ENCODE data around the gene KRTAP10-3. TPM values are rescaled to one million over a fixed set of nuclear protein-coding genes. Genes with fewer than 3 reads are reported as not detected.

KRTAP10-3 gene
- total RNA-seq, 1 experiment from 2014 or later, result not detected

GRCh38 chr21:44508426-44508710, 50.2 kb downstream of the KRTAP10-3 start:
- CTCF ChIA-PET, result interaction anchor here (0.6 kb wide), 1 partner anchor 90 kb away, joined by 5 read pairs; no protein-coding TSS in a partner anchor
- no peak for DNase-seq (ENCODE audit: low read depth, low spot score)
- no peak for ATAC-seq

More at GRCh38 chr21:44508426-44508710, 50.2 kb downstream of the KRTAP10-3 start:
- in situ Hi-C loops (cut with HindIII; ENCODE audit: low pct_unique_long_range_greater_than_20kb, low sequenced_read_pairs) (no loop called here), intact Hi-C loops (cut with micrococcal nuclease; ENCODE audit: unreplicated experiment) (no loop called here)
- BruUV-seq (replicated peaks), result no TSS peak
- H3K9me3 ChIP-seq (ENCODE audit: control insufficient read depth, insufficient read depth, low read depth, low read length), result no peaks in the 10 kb centered on the region
- no peaks in the 10 kb centered on the region for H3K4me1 ChIP-seq (ENCODE audit: control insufficient read depth, insufficient read depth, low read length)
- H3K4me3 ChIP-seq (ENCODE audit: low read depth in 2 of 2, low read length in 2 of 2), result no peak overlapping the region
- POLR2A ChIA-PET, result no interaction called here
- H3K36me3 ChIP-seq (ENCODE audit: control insufficient read depth, insufficient read depth, low read length), result no peaks in the 10 kb centered on the region
- no peak overlapping the region for H3K27ac ChIP-seq (ENCODE audit: low read length)
- TF ChIP-seq CTCF (IDR thresholded peaks at IDR 0.05) (no peak), REST (IDR thresholded peaks at IDR 0.05; ENCODE audit: insufficient read depth in 1 of 2, low read depth in 2 of 2, low read length in 1 of 2) (no peak), SIN3A (IDR thresholded peaks at IDR 0.05; ENCODE audit: borderline replicate concordance, insufficient read depth, low read depth, low read length) (no peak), TCF7L2 (IDR thresholded peaks at IDR 0.05; ENCODE audit: low read depth, low read length) (no peak), POLR2AphosphoS5 (IDR thresholded peaks at IDR 0.05; ENCODE audit: low read depth, low read length) (no peak)
- H3K27me3 ChIP-seq (ENCODE audit: control insufficient read depth, insufficient read depth, low read length), result no peaks in the 10 kb centered on the region

Other genes with a start within 250 kb of the KRTAP10-3 start
- gene CFAP410, start 219.4 kb downstream of the KRTAP10-3 start, total RNA-seq (2021; ENCODE audit: unreplicated experiment), result 11.8 TPM
- gene TRPM2, start 205.2 kb downstream of the KRTAP10-3 start, total RNA-seq (2021; ENCODE audit: unreplicated experiment), result 0.26 TPM
- 3.3 TPM for gene LRRC3, start 103.3 kb downstream of the KRTAP10-3 start, total RNA-seq (2021; ENCODE audit: unreplicated experiment)
- gene KRTAP10-1, start 18.6 kb downstream of the KRTAP10-3 start, total RNA-seq (2021; ENCODE audit: unreplicated experiment), result not detected
- gene KRTAP10-2, start 7.3 kb downstream of the KRTAP10-3 start, total RNA-seq (2021; ENCODE audit: unreplicated experiment), result not detected
- not detected for gene KRTAP10-4, start 14.9 kb upstream of the KRTAP10-3 start, total RNA-seq (2021; ENCODE audit: unreplicated experiment)
- gene KRTAP10-5, start 21.8 kb upstream of the KRTAP10-3 start, total RNA-seq (2021; ENCODE audit: unreplicated experiment), result not detected
- gene KRTAP10-6, start 33.7 kb upstream of the KRTAP10-3 start, total RNA-seq (2021; ENCODE audit: unreplicated experiment), result not detected
- gene KRTAP10-7, start 41.8 kb upstream of the KRTAP10-3 start, total RNA-seq (2021; ENCODE audit: unreplicated experiment), result not detected
- not detected for gene KRTAP10-8, start 53.3 kb upstream of the KRTAP10-3 start, total RNA-seq (2021; ENCODE audit: unreplicated experiment)
- not detected for gene KRTAP10-9, start 68.3 kb upstream of the KRTAP10-3 start, total RNA-seq (2021; ENCODE audit: unreplicated experiment)
- not detected for gene KRTAP10-10, start 78.6 kb upstream of the KRTAP10-3 start, total RNA-seq (2021; ENCODE audit: unreplicated experiment)
- not detected for gene KRTAP10-11, start 87.6 kb upstream of the KRTAP10-3 start, total RNA-seq (2021; ENCODE audit: unreplicated experiment)
- not detected for gene KRTAP12-4, start 95.9 kb upstream of the KRTAP10-3 start, total RNA-seq (2021; ENCODE audit: unreplicated experiment)
- gene KRTAP12-3, start 99.1 kb upstream of the KRTAP10-3 start, total RNA-seq (2021; ENCODE audit: unreplicated experiment), result not detected
- not detected for gene KRTAP12-2, start 108.1 kb upstream of the KRTAP10-3 start, total RNA-seq (2021; ENCODE audit: unreplicated experiment)
- gene KRTAP12-1, start 123.4 kb upstream of the KRTAP10-3 start, total RNA-seq (2021; ENCODE audit: unreplicated experiment), result not detected
- gene KRTAP10-12, start 138.4 kb upstream of the KRTAP10-3 start, total RNA-seq (2021; ENCODE audit: unreplicated experiment), result not detected
- not detected for gene TSPEAR, start 152.8 kb upstream of the KRTAP10-3 start, total RNA-seq (2021; ENCODE audit: unreplicated experiment)
- gene UBE2G2, start 243.0 kb upstream of the KRTAP10-3 start, total RNA-seq (2021; ENCODE audit: unreplicated experiment), result 77.4 TPM